ENCODE results near the gene C7orf57.

- TF ChIP-seq, protein P1, sequence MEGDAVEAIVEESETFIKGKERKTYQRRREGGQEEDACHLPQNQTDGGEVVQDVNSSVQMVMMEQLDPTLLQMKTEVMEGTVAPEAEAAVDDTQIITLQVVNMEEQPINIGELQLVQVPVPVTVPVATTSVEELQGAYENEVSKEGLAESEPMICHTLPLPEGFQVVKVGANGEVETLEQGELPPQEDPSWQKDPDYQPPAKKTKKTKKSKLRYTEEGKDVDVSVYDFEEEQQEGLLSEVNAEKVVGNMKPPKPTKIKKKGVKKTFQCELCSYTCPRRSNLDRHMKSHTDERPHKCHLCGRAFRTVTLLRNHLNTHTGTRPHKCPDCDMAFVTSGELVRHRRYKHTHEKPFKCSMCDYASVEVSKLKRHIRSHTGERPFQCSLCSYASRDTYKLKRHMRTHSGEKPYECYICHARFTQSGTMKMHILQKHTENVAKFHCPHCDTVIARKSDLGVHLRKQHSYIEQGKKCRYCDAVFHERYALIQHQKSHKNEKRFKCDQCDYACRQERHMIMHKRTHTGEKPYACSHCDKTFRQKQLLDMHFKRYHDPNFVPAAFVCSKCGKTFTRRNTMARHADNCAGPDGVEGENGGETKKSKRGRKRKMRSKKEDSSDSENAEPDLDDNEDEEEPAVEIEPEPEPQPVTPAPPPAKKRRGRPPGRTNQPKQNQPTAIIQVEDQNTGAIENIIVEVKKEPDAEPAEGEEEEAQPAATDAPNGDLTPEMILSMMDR (IDR thresholded peaks at IDR 0.05) = no peak
- no peak for TF ChIP-seq EZH2 (IDR thresholded peaks at IDR 0.05; ENCODE audit: borderline replicate concordance, insufficient read depth, low read depth, low read length, poor library complexity, severe bottlenecking)
These were observed 72.7 kb downstream of the C7orf57 start for GRCh38 chr7:48107926-48108472.
